DOHH2 (cell line): Measurements from ENCODE around the gene ARHGAP6.

ENCODE experiments used
- H3F3A ChIP-seq: fragments of 200-600 bp; sonication (generic), shearing (Covaris generic); 2 replicates; pipeline ENCODE4 v1.6.0; 2016; ENCODE audit warnings: antibody characterized with exemption, mild to moderate bottlenecking; ENCODE audit not compliant: control insufficient read depth, insufficient read depth
- H3K27ac ChIP-seq: fragments of 200-600 bp; sonication (generic); 2 replicates; pipeline ENCODE4 v1.5.1; 2014; ENCODE audit warnings: low read depth, mild to moderate bottlenecking, low read length, moderate library complexity
- H3K27me3 ChIP-seq: fragments of 200-600 bp; sonication (generic); 2 replicates; pipeline ENCODE4 v1.6.1; 2014; ENCODE audit warnings: mild to moderate bottlenecking, low read length, mixed read lengths; ENCODE audit not compliant: control insufficient read depth
- H3K36me3 ChIP-seq: fragments of 200-600 bp; sonication (generic); 2 replicates; pipeline ENCODE4 v1.6.1; 2014; ENCODE audit warnings: mild to moderate bottlenecking, low read length, moderate library complexity, mixed read lengths; ENCODE audit not compliant: control insufficient read depth
- H3K4me1 ChIP-seq: fragments of 200-600 bp; sonication (generic); 2 replicates; pipeline ENCODE4 v1.6.1; 2014; ENCODE audit warnings: mild to moderate bottlenecking, low read length, mixed read lengths; ENCODE audit not compliant: control insufficient read depth
- H3K4me2 ChIP-seq: fragments of 200-600 bp; sonication (generic); 2 replicates; pipeline ENCODE4 v1.6.0; 2014; ENCODE audit warnings: mild to moderate bottlenecking, low read length, moderate library complexity
- H3K4me3 ChIP-seq: fragments of 200-600 bp; sonication (generic); 2 replicates; pipeline ENCODE4 v1.5.1; 2014; ENCODE audit warnings: mild to moderate bottlenecking, low read length, mixed read lengths
- H3K79me2 ChIP-seq: fragments of 200-600 bp; sonication (generic); 2 replicates; pipeline ENCODE4 v1.6.1; 2014; ENCODE audit warnings: mild to moderate bottlenecking, low read length, mixed read lengths; ENCODE audit not compliant: control insufficient read depth
- H3K9me2 ChIP-seq: fragments of 200-600 bp; sonication (generic); replicated peaks from 2 replicates; pipeline ENCODE4 v1.6.1; 2014; ENCODE audit warnings: mild to moderate bottlenecking, low read length, mixed read lengths; ENCODE audit not compliant: control insufficient read depth
- H3K9me3 ChIP-seq: fragments of 200-600 bp; sonication (generic); 2 replicates; pipeline ENCODE4 v1.6.1; 2014; ENCODE audit warnings: antibody characterized with exemption, low read length, mixed read lengths; ENCODE audit not compliant: control insufficient read depth, insufficient read depth
- H4K20me1 ChIP-seq: fragments of 200-600 bp; sonication (generic); 2 replicates; pipeline ENCODE4 v1.6.0; 2014; ENCODE audit warnings: low read depth, mild to moderate bottlenecking, antibody characterized with exemption, low read length, moderate library complexity; ENCODE audit not compliant: control insufficient read depth, insufficient read depth
- EZH2phosphoT487 ChIP-seq: fragments of 200-600 bp; sonication (generic); IDR thresholded peaks from 2 replicates; pipeline ENCODE4 v1.6.1; 2017; ENCODE audit warnings: borderline replicate concordance, mild to moderate bottlenecking, antibody characterized with exemption, low read length, moderate library complexity, mixed read lengths
- TF ChIP-seq, protein P1 (sequence below): fragments of 200-600 bp; sonication (generic); IDR thresholded peaks from one replicate; pipeline ENCODE4 v1.5.1; 2014; ENCODE audit warnings: antibody characterized with exemption, mild to moderate bottlenecking, low read depth, low read length; ENCODE audit not compliant: poor library complexity, severe bottlenecking

Gene ARHGAP6

DNA sequence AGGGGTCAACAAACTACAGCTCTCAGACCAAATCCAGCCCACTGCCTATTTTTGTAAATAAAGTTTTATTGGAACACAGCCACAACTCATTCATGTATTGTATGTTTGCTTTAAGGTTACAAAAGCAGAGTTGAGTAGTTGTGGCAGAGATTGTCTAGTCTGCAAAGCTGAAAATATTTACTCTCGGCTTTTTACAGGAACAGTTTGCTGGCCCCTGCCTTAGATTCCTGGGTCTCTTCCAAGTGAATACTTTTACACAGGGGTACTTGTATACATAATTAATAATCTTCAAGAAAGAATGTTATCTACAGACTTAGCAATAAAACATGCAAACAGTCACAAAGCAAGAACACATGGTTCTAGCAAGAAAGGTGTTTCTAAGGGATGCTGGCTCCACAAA lies 218.3 kb downstream of the ARHGAP6 start:
- H3F3A ChIP-seq, result no peaks in the 10 kb centered on the region
- no peaks in the 10 kb centered on the region for H3K9me3 ChIP-seq
- no peaks in the 10 kb centered on the region for H3K27me3 ChIP-seq
- TF ChIP-seq EZH2phosphoT487, result no peak
- H3K36me3 ChIP-seq, result no peaks in the 10 kb centered on the region
- H3K4me1 ChIP-seq, result no peaks in the 10 kb centered on the region
- no peaks in the 10 kb centered on the region for H3K79me2 ChIP-seq
- H3K4me3 ChIP-seq, result no peak overlapping the region
- H3K9me2 ChIP-seq, result no peaks in the 10 kb centered on the region
- no peak overlapping the region for H3K4me2 ChIP-seq
- no peaks in the 10 kb centered on the region for H4K20me1 ChIP-seq
- no peak overlapping the region for H3K27ac ChIP-seq

GRCh38 chrX:11446949-11447348 lies 218.8 kb downstream of the ARHGAP6 start:
- H3K9me2 ChIP-seq, result no peaks in the 10 kb centered on the region
- no peaks in the 10 kb centered on the region for H4K20me1 ChIP-seq
- no peaks in the 10 kb centered on the region for H3K36me3 ChIP-seq
- no peak overlapping the region for H3K27ac ChIP-seq
- no peaks in the 10 kb centered on the region for H3K27me3 ChIP-seq
- no peaks in the 10 kb centered on the region for H3F3A ChIP-seq
- H3K4me3 ChIP-seq, result no peak overlapping the region
- TF ChIP-seq, protein P1, sequence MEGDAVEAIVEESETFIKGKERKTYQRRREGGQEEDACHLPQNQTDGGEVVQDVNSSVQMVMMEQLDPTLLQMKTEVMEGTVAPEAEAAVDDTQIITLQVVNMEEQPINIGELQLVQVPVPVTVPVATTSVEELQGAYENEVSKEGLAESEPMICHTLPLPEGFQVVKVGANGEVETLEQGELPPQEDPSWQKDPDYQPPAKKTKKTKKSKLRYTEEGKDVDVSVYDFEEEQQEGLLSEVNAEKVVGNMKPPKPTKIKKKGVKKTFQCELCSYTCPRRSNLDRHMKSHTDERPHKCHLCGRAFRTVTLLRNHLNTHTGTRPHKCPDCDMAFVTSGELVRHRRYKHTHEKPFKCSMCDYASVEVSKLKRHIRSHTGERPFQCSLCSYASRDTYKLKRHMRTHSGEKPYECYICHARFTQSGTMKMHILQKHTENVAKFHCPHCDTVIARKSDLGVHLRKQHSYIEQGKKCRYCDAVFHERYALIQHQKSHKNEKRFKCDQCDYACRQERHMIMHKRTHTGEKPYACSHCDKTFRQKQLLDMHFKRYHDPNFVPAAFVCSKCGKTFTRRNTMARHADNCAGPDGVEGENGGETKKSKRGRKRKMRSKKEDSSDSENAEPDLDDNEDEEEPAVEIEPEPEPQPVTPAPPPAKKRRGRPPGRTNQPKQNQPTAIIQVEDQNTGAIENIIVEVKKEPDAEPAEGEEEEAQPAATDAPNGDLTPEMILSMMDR, result no peak
- no peak for TF ChIP-seq EZH2phosphoT487
- H3K4me1 ChIP-seq, result no peaks in the 10 kb centered on the region
- H3K4me2 ChIP-seq, result no peak overlapping the region
- no peaks in the 10 kb centered on the region for H3K9me3 ChIP-seq
- H3K79me2 ChIP-seq, result no peaks in the 10 kb centered on the region

- Histone ChIP-seq H3K4me2 (no peak overlapping the region), H3K79me2 (no peaks in the 10 kb centered on the region), H3F3A (no peaks in the 10 kb centered on the region), H3K27me3 (no peaks in the 10 kb centered on the region), H3K36me3 (no peaks in the 10 kb centered on the region), H3K4me1 (no peaks in the 10 kb centered on the region), H3K27ac (no peak overlapping the region), H3K9me2 (no peaks in the 10 kb centered on the region), H3K9me3 (no peaks in the 10 kb centered on the region), H4K20me1 (no peaks in the 10 kb centered on the region), H3K4me3 (no peak overlapping the region)
- TF ChIP-seq, protein P1, result no peak
- TF ChIP-seq EZH2phosphoT487, result no peak
Measured at GRCh38 chrX:11446336-11446735, 219.4 kb downstream of the ARHGAP6 start.

GRCh38 chrX:11445540-11445939 lies 220.2 kb downstream of the ARHGAP6 start:
- H3K79me2 ChIP-seq, result no peaks in the 10 kb centered on the region
- no peaks in the 10 kb centered on the region for H3K9me3 ChIP-seq
- H4K20me1 ChIP-seq, result no peaks in the 10 kb centered on the region
- no peak overlapping the region for H3K4me3 ChIP-seq
- no peaks in the 10 kb centered on the region for H3F3A ChIP-seq
- no peak overlapping the region for H3K4me2 ChIP-seq
- no peaks in the 10 kb centered on the region for H3K9me2 ChIP-seq
- TF ChIP-seq EZH2phosphoT487, result no peak
- TF ChIP-seq, protein P1, result no peak
- H3K27ac ChIP-seq, result no peak overlapping the region
- H3K36me3 ChIP-seq, result no peaks in the 10 kb centered on the region
- no peaks in the 10 kb centered on the region for H3K27me3 ChIP-seq
- H3K4me1 ChIP-seq, result no peaks in the 10 kb centered on the region
